ENCODE data around the gene AHCTF1.
A peak's percentile ranks its signal among the peaks of the same experiment; 100 is the strongest.

AHCTF1 gene, protein sequence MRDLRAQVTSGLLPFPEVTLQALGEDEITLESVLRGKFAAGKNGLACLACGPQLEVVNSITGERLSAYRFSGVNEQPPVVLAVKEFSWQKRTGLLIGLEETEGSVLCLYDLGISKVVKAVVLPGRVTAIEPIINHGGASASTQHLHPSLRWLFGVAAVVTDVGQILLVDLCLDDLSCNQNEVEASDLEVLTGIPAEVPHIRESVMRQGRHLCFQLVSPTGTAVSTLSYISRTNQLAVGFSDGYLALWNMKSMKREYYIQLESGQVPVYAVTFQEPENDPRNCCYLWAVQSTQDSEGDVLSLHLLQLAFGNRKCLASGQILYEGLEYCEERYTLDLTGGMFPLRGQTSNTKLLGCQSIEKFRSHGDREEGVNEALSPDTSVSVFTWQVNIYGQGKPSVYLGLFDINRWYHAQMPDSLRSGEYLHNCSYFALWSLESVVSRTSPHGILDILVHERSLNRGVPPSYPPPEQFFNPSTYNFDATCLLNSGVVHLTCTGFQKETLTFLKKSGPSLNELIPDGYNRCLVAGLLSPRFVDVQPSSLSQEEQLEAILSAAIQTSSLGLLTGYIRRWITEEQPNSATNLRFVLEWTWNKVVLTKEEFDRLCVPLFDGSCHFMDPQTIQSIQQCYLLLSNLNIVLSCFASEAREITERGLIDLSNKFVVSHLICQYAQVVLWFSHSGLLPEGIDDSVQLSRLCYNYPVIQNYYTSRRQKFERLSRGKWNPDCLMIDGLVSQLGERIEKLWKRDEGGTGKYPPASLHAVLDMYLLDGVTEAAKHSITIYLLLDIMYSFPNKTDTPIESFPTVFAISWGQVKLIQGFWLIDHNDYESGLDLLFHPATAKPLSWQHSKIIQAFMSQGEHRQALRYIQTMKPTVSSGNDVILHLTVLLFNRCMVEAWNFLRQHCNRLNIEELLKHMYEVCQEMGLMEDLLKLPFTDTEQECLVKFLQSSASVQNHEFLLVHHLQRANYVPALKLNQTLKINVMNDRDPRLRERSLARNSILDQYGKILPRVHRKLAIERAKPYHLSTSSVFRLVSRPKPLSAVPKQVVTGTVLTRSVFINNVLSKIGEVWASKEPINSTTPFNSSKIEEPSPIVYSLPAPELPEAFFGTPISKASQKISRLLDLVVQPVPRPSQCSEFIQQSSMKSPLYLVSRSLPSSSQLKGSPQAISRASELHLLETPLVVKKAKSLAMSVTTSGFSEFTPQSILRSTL (N-terminal part only)

DNA sequence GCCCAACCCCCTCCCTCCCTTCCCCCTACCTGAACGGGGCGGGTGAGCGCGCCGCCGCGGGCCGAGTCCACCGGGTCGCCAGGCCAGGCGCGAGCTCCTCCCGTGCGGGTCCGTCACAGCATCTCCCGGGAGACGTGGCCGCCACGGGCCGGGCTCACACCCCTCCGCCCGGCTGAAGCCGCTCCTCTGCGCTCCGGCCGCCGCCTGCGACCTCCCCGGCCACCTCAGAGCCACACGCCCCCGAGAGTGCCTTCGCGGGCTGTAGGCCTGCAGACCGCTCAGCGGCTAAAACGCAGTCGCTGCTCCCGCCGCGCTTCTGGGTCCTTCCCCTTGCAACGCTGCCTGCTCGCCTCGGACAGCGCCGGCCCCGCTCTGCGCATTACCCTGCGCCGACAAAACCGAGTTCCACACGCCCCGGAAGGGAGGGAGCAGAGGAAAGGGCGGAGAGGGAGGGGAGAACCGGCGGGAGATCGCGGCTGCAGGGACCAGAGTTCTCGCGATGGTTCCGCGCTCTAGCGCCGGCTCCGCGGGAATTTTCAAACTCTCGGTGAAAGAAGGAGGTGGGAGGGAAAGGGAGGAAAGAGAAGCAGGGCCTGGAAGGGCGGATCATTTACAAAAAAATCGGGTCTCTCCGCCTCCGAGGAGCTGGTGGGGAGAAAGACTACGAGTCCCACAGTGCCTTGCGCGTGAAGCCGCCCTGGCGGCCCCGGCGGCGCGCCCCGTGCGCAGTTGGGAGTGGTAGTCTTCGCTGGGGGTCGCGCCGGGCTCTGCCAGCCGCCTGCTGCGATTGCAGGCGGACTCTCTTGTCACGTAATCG is at the start of gene AHCTF1:
Gene AHCTF1 (minus strand): TSS at position 400 of the 817 bp plus-strand sequence. CDS start 13,578 bp downstream, outside the sequence.
- DNase-seq (ENCODE audit: low spot score), result peak; percentile 93

DNA sequence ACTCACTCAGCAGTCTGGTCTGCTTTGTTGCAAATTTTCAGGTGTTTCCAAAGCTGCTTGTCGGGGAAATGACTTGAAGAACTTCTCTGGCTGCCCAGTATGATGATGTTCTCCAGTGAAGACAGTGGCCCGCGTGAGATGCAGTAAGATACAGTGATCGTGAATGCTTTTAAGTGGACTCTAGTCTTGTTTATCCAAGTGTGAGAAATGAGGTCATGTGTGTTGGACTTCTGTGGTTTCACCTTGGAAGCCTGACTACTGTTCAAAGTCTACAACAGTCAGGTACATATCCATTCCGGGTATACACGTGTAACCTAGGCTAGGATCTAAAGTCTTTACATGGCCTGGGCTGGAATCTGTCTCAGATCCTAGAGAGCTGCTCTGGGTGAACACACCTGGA is 47.0 kb upstream of the AHCTF1 start:
- no peak for DNase-seq (ENCODE audit: low spot score)

DNA sequence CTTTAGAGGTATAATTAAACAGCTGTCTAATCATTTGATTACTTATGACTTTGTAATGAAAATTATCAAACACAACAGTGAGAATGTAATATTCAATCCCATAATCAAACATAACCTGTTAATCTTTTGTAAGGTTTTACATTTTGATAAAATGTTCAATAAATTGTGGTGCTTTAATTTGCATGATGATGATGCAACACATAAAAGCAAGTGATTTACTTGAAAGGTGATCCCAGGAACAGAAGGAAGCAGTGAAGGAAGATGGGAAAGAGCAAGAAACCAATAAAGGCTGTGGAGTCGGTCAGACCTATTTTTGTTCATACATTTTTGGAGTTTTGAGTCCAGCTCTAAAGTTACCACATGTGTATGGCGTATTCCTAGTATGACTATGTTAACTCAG is 46.5 kb upstream of the AHCTF1 start:
- no peak for DNase-seq (ENCODE audit: low spot score)

DNA sequence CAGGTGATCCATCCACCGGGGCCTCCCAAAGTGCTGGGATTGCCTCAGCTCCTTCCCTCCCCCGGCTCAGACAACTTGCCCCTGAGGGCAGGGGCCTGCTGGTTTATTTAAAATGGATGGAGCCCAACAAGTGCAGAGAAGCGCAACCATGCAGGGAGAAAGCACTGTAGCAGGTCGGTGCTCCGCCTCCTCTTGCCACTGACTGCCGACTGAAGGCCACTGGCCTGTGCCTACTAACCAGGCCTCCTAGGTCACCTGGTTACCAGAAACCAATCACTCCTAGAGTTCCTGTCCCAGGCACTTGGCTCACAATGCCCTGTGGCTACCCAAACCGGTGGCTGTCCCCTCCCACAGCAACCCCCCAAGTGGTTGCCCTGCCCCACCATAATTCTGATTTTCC is 40.2 kb upstream of the AHCTF1 start:
- no peak for DNase-seq (ENCODE audit: low spot score)

DNA sequence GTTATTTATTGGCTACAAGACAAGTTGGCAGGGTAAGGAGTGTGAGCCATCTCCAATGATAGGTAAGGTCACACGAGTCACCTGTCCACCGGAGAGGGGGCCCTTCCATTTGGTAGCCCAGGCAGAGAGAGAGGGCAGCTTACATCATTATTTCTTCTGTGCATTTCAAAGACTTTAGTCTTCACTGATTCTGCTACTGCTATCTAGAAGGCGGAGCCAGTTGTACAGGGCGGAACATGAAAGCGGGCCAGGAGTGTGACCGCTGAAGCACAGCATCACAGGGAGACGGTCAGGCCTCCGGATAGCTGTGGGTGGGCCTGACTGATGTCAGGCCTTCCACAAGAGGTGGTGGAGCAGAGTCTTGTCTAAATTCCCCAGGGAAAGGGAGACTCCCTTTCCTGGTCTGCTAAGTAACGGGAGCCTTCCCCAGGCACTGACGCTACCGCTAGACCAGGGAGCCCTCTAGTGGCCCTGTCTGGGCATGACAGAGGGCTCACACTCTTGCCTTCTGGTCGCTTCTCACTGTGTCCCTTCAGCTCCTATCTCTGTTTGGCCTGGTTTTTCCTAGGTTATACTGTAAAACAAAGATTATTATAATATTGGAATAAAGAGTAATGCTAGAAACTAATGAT is 39.5 kb upstream of the AHCTF1 start:
- DNase-seq (ENCODE audit: low spot score), result no peak

DNA sequence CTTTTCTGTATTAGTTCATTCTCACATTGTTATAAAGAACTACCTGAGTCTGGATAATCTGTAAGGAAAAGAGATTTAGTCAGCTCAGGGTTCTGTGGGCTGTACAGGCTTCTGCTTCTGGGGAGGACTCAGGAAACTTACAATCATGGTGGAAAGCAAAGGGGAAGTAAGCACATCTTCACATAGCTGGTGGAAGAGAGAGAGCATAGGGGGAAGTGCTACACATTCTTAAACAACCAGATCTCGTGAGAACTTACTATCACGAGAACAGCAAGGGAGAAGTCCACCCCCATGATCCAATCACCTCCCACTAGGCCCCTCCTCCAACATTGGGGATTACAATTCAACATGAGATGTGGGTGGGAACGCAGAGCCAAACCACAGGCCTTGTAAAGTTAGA is 37.9 kb upstream of the AHCTF1 start:
- DNase-seq (ENCODE audit: low spot score), result no peak

DNA sequence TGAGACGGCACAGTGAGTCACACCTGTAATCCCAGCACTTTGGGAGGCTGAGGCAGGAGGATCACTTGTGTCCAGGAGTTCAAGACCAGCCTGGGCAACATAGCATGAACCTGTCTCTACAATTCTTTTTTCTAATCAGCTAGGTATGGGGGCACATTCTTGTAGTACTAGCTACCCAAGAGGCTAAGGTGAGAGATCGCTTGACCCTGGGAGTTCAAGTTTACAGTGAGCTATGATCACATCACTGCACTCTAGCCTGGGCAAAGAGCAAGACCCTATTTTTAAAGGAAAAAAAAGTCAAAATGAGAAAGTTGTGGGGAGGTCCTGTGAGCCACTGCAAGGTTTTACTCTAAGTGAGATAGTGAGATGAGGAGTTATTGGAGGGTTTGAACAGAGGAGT is 34.8 kb upstream of the AHCTF1 start:
- DNase-seq (ENCODE audit: low spot score), result no peak

DNA sequence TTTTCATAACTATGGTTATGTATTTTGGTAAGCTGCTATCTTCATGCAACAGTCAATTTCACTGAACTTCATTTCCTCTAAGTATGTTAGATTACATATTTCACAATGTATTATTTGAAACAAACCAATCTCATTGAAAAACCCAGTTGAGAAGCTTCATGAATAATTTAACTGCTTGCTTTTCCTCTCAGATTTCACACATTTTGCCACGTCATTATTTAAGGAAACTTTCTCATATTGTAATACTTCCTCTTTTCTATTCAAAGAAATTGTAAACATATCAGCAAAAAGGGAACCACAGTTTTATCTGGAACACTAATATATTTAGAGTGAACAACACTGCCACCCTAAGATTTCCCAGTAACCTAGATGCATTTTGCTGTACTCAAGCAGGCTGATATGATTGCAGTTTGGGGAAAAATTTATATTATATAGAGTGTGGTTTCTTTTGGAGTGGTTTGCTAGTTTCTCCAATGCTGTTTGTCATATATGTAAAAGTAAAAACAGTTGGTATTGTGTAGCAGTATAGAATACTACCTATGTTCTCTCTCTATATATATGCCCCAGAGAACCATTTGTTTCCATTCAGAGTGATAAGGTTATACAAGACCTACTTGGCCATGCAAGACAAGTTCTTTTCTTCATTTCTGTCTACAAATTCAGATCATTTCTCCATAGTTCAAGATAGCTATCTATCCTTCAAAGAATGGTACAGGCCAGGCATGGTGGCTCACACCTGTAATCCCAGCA is 28.4 kb upstream of the AHCTF1 start:
- DNase-seq (ENCODE audit: low spot score), result no peak

DNA sequence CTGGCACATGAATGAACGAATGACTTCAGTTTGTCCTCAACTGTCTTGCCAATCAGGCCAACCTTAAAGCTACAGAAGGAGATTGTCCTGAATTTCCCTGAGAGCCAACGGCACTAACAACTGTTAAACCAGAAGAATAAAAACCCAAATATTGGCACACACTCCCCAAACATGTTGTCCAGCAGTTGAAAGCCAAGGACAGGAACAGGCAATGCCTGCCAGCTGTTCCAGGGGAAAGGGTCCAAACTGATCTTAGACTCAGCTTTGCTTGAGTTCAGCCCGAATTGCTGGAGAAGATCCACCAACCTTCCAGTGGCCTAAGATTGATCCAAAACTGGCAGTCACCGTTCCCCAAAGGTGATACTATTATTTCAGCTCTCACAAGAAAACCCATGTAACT is 22.4 kb upstream of the AHCTF1 start:
- DNase-seq (ENCODE audit: low spot score), result no peak

DNA sequence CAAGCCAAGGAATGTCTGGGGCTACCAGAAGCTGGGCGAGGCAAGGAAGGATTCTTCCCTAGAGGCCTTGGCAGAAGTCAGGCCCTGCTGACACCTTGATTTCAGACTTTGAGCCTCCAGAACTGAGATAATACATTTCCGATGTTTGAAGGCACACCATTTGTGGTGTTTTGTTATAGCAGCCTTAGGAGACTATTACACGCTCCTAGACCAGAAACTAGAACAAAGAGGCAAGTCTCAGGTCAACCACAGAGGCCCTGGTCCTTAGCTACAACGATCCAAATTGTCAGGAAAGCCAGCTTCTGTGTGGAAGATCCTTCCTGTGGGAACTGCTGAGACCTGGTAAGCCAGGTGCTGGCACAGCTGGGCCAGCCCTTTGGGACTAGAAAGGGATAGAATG is 19.7 kb upstream of the AHCTF1 start:
- no peak for DNase-seq (ENCODE audit: low spot score)

DNA sequence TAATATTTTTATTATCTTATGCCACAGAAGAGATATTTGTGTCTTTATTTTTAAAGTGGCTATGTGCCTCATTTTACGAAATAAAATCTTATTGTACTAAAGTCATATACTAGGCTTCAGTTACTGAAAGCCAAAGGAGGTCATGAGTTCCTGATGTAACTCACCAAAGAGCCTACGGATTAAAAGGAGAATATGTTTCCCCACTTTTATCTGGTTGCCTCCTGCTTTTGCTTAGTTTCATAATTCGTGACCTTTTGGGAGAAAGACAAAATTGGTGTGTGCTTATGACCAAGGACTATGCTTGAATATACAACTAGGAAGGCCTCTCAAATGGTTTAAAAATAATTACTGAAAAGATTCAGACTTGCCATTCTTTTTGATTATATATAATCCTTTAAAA is 18.2 kb upstream of the AHCTF1 start:
- DNase-seq (ENCODE audit: low spot score), result no peak

DNA sequence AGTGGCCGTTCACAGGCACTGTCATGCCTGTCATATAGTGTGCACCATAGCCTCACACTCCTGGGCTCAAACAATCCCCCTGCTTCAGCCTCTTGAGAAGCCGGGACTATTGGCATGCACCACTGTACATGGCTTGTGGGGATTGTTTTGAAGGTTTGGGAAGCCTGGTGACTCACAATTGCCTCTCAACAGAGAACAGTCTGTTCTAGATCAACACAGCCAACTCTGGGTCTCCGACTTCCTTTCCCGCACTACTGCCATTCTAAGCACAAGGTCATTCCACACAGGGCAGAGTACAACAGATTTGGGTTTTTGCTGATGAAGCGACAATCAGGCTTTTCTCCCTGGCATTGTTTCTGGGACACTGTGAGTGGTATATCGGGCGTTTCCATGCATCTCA is 15.5 kb upstream of the AHCTF1 start:
- no peak for DNase-seq (ENCODE audit: low spot score)

DNA sequence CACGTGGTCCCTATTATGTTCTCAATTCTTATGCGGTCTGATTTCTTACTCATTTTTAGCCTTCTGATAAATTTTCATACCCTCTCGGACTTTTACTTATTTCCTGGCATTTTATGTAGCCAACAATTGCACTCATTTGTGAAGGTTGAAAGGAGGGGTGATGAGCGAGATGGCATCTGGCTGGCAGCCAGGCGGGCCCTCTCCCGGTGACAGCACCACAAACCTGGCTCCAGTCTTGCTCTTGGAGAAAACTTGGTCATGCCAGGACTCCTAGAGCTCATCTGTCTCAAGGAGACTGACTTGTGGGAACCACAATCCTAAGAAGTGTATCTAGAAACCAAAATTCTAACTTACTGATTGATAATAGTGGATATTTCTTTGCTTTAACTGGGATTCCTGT is 14.6 kb upstream of the AHCTF1 start:
- DNase-seq (ENCODE audit: low spot score), result no peak

DNA sequence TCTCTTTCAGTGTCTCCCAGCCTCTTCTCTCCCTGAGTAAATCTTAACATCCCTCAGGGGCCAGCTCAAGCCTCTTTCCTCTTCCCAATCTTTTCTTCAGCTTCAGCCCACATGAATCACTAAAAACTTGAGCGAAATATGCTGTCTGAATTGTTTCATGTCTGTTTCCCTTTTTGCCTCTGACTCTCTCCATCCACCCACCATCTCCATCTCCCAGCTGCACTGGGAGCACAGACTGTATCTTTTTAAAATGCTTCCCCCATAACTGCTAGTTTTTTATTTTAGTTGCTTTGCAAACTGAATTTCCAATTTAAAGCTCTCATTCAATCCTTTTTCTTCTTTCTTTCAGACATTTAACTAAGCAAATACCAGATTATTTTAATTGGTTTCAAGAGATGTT is 3.0 kb upstream of the AHCTF1 start:
- no peak for DNase-seq (ENCODE audit: low spot score)

DNA sequence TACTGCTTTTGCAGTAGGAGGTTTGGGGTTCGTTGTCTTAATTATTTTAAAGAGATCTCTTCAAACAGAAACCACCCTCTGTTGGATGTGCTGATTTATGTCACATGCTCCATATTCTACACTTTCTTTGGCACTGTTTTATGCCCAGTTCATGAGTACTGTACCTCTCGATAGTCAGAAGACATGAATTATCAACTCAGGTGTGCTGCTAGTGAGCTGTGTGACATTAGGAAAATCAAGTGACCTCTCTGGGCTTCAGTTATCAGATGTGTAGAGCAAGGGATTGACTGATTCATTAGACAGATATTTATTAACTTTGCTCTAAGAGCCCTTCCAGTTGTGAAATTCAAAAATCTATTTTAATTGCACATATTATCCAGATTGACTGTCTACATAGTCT is 2.1 kb upstream of the AHCTF1 start:
- no peak for DNase-seq (ENCODE audit: low spot score)

DNA sequence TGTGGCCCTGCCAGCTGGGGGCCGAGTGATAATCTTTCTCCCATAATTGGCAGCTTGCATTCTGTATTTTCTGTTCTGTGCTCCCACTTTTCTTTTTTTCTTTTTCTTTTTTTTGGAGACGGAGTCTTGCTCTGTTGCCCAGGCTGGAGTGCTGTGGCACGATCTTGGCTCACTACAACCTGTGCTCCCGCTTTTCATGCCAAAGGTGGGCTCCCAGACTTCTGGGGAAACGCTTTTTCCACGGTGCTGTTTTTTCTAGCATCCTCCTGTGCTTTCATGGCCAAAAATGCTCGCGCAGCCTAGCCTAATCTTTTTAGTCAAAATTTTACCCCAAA is 585 bp upstream of the AHCTF1 start:
- no peak for DNase-seq (ENCODE audit: low spot score)

DNA sequence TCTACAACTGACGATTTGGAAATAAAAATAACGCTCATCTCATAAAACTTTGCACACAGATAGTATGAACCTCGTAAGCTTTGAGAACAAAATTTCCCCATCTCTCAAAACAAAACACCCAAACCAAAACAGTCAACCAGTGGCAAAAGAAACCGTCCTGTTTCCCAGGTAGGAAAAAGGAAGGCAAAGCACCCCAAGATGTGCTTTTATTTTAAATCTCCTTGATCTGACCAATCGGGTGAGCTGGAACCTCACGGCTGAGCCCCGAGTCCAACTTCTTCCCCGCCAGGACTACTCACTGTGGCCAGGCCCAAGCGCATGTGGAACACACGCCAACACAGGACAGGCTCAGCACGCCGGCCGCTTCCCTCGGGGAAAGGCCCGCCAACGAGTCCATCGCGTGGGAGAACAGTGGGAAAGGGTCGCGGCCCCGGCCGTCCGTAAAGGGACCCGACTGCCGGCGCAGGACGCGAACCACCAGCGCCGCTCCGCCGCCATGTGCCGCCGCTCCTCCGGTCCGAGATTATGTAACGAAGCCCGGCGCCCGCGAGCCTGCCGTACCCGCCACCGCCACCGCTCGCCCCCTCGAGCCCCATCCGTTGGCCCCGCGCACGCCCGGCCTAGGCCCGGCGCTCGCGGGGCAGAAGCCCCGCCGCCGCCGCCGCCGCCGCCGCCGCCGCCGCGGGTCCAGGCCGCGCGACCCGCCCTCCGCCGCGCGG is 759 bp downstream of the AHCTF1 start:
- no peak for DNase-seq (ENCODE audit: low spot score)

DNA sequence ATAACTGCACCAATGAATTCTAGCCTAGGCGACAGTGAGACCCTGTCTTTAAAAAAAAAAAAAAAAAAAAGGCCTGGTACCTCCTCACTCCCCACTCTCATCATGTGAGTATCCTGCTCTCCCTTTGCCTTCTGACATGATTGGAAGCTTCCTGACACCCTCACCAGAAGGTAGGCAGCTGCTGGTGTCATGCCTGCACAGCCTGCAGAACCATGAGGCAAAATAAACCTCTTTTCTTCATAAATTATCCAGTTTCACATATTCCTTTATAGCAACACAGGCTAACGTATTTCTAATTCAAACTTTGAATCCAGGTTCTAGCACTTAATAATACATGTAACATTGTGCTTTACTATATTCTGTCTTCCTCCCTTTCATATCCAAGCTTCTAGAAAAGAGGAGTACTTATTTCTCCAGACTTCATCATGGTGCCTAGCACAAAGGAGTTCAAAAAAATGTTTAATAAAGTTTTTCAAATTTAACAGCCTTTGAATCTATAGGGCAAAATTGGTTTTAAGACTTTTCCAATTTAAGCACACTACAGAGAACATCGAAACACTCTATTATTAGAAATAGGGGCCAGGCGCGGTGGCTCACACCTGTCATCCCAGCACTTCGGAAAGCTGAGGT is 5.6 kb downstream of the AHCTF1 start:
- DNase-seq (ENCODE audit: low spot score), result no peak

DNA sequence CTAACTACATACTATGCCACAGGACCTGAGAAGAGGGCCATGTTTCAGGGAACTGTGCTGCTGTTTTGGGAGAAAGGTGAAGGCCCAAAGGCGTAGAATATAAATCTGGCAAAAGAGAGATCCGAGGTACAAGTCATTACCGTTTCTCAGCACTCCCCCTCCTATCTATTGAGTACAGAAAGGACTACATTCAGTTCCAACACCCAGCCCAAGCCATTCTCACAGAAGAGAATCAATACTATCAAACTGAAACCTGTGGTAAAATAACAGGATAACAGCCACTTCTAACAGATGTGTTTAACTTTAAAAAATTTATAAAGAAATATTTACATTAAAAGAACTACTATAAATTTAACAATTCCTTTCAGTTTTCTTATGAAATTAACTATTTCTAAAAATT is 7.8 kb downstream of the AHCTF1 start:
- DNase-seq (ENCODE audit: low spot score), result no peak

DNA sequence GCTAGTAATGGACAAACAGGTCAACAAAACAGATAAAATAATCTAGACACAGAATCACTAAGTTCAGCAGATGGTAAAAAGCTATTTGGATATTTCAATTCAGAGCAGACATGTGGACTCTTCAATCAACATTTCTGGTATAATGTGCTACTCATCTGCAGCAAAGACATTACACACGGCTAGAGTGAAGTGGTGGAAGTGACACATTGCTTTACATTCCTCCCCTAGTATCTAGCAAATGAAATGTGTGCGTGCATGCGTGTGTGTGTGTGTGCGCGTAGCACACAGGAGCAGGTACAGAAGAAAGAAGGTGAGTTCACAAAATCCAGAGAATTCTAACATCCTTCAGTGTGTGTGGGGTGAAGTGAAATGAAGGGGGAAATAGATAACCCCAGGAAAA is 8.3 kb downstream of the AHCTF1 start:
- DNase-seq (ENCODE audit: low spot score), result no peak

All from HuH-7 (cell line).